ENCODE data around the gene TNS1. TPM values are rescaled to one million over a fixed set of nuclear protein-coding genes. Genes with fewer than 3 reads are reported as not detected.

TNS1 gene
- total and polyA plus RNA-seq, 2 donors (not counting 1 experiment from before 2014, with no cell fraction given) = 0.10 to 0.86 TPM

DNA sequence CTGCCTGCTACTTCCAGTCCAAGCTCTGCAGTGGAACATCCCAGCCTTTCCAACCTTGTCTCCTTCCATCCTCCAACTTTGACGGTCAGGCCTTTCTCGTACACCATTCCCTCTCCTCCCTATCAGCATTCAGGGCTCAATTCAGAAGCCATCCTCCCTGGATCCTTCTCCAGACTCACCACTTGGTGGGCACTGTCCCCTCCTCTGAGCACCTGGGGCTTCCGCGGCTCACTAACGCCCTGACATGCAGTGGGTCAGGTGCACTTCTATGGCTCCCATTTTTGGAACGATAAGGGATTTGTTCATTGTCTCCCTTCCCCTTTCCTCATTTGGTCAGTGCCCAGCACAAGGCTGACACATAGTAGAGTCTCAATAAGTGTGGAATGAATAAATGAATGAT, 56.7 kb downstream of the TNS1 start:
- no peak overlapping the region for H3K4me3 ChIP-seq (ENCODE audit: control extremely low read depth in 1 of 5, extremely low read depth in 1 of 5, insufficient read depth in 1 of 5, low read depth in 2 of 5, low read length in 4 of 5)
- no peak overlapping the region for H3K27ac ChIP-seq (ENCODE audit: low read length in 2 of 2)
- H3K79me2 ChIP-seq (ENCODE audit: control insufficient read depth, insufficient read depth, low read length) = no peaks in the 10 kb centered on the region
- Mint-ChIP-seq H3K9me3 (ENCODE audit: insufficient read depth) (no peaks in the 10 kb centered on the region), H3K27me3 (peaks cover 26% of the 10 kb centered on the region), H3K27ac (no peak overlapping the region), H3K4me3 (no peak overlapping the region), H3K4me1 (no peaks in the 10 kb centered on the region)
- no peaks in the 10 kb centered on the region for H3K4me1 ChIP-seq (ENCODE audit: control insufficient read depth in 2 of 2, insufficient read depth in 2 of 2, low read length in 2 of 2)
- no peaks in the 10 kb centered on the region for H4K20me1 ChIP-seq (ENCODE audit: control insufficient read depth, insufficient read depth, low read length, poor library complexity, severe bottlenecking)
- WGBS (ENCODE audit: insufficient coverage) = 94% methylated on average over 6 of the region's 6 CpGs
- H3K9ac ChIP-seq (ENCODE audit: low read length) = no peak overlapping the region
- ATAC-seq (ENCODE audit: low read depth) (no peak), DNase-seq (no peak)
- no peaks in the 10 kb centered on the region for H3K36me3 ChIP-seq (replicated peaks in 1 of 2; ENCODE audit: control extremely low read depth in 1 of 2, control insufficient read depth in 1 of 2, extremely low read depth in 1 of 2, insufficient read depth in 2 of 2, low read length in 1 of 2)
- TF ChIP-seq, protein P1, sequence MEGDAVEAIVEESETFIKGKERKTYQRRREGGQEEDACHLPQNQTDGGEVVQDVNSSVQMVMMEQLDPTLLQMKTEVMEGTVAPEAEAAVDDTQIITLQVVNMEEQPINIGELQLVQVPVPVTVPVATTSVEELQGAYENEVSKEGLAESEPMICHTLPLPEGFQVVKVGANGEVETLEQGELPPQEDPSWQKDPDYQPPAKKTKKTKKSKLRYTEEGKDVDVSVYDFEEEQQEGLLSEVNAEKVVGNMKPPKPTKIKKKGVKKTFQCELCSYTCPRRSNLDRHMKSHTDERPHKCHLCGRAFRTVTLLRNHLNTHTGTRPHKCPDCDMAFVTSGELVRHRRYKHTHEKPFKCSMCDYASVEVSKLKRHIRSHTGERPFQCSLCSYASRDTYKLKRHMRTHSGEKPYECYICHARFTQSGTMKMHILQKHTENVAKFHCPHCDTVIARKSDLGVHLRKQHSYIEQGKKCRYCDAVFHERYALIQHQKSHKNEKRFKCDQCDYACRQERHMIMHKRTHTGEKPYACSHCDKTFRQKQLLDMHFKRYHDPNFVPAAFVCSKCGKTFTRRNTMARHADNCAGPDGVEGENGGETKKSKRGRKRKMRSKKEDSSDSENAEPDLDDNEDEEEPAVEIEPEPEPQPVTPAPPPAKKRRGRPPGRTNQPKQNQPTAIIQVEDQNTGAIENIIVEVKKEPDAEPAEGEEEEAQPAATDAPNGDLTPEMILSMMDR (IDR thresholded peaks at IDR 0.05) = no peak
- no peak for TF ChIP-seq EZH2 (IDR thresholded peaks at IDR 0.05; ENCODE audit: borderline replicate concordance, insufficient read depth, low read depth, low read length, poor library complexity, severe bottlenecking)
- H2AFZ ChIP-seq (ENCODE audit: insufficient read depth, low read depth, low read length, poor library complexity, severe bottlenecking) = no peak overlapping the region
- CTCF ChIA-PET = no interaction called here
- POLR2A ChIA-PET = no interaction called here
- peaks cover 0 to 8% (median 0%) of the 10 kb centered on the region in 4 experiments for H3K27me3 ChIP-seq (replicated peaks in 1 of 4; ENCODE audit: control extremely low read depth in 1 of 4, control insufficient read depth in 3 of 4, insufficient read depth in 4 of 4, low read length in 3 of 4)
- no peaks in the 10 kb centered on the region for H3K9me3 ChIP-seq (ENCODE audit: control extremely low read depth in 1 of 3, control insufficient read depth in 2 of 3, insufficient read depth in 1 of 3, low read length in 2 of 3)
- intact Hi-C loops (cut with micrococcal nuclease) = no loop called here
- no peak overlapping the region for H3K4me2 ChIP-seq (replicated peaks; ENCODE audit: low read depth, low read length, poor library complexity, severe bottlenecking)

DNA sequence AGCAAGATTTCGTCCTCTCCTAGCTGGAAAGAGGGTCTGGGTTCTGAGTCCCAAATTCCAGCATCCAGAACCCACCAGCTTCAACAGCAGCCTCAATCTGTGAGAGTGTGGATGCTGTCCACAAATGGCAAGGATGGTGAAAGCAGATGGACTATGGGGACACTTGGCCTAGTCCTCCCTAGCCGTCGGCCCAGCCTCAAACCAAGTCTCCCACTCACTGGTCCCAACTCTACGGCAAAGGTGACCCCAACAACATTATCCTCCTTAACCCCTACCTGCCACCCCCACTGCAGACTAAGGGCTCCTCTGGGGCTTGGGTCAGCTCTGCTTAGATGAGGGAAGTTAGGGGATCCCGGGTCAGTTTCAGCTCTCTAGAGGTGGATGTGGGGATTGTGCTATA, 57.3 kb downstream of the TNS1 start:
- H3K27ac Mint-ChIP-seq = no peak overlapping the region
- no peaks in the 10 kb centered on the region for H3K9me3 ChIP-seq (ENCODE audit: control extremely low read depth in 1 of 3, control insufficient read depth in 2 of 3, insufficient read depth in 1 of 3, low read length in 2 of 3)
- H3K27ac ChIP-seq (ENCODE audit: low read length in 2 of 2) = no peak overlapping the region
- H4K20me1 ChIP-seq (ENCODE audit: control insufficient read depth, insufficient read depth, low read length, poor library complexity, severe bottlenecking) = no peaks in the 10 kb centered on the region
- no peak overlapping the region for H3K9ac ChIP-seq (ENCODE audit: low read length)
- no peak overlapping the region for H3K4me3 Mint-ChIP-seq
- no peak overlapping the region for H2AFZ ChIP-seq (ENCODE audit: insufficient read depth, low read depth, low read length, poor library complexity, severe bottlenecking)
- no peaks in the 10 kb centered on the region for H3K36me3 ChIP-seq (replicated peaks in 1 of 2; ENCODE audit: control extremely low read depth in 1 of 2, control insufficient read depth in 1 of 2, extremely low read depth in 1 of 2, insufficient read depth in 2 of 2, low read length in 1 of 2)
- ATAC-seq (ENCODE audit: low read depth) (no peak), DNase-seq (no peak)
- no peaks in the 10 kb centered on the region for H3K9me3 Mint-ChIP-seq (ENCODE audit: insufficient read depth)
- no peaks in the 10 kb centered on the region for H3K4me1 Mint-ChIP-seq
- H3K4me2 ChIP-seq (replicated peaks; ENCODE audit: low read depth, low read length, poor library complexity, severe bottlenecking) = no peak overlapping the region
- peaks cover 0 to 8% (median 0%) of the 10 kb centered on the region in 4 experiments for H3K27me3 ChIP-seq (replicated peaks in 1 of 4; ENCODE audit: control extremely low read depth in 1 of 4, control insufficient read depth in 3 of 4, insufficient read depth in 4 of 4, low read length in 3 of 4)
- WGBS (ENCODE audit: insufficient coverage) = no CpG with 5 or more reads among the region's 5 CpGs
- TF ChIP-seq EZH2 (IDR thresholded peaks at IDR 0.05; ENCODE audit: borderline replicate concordance, insufficient read depth, low read depth, low read length, poor library complexity, severe bottlenecking) = no peak
- TF ChIP-seq, protein P1 (IDR thresholded peaks at IDR 0.05) = no peak
- intact Hi-C loops (cut with micrococcal nuclease) = no loop called here
- H3K79me2 ChIP-seq (ENCODE audit: control insufficient read depth, insufficient read depth, low read length) = no peaks in the 10 kb centered on the region
- peaks cover 31% of the 10 kb centered on the region for H3K27me3 Mint-ChIP-seq
- H3K4me3 ChIP-seq (ENCODE audit: control extremely low read depth in 1 of 5, extremely low read depth in 1 of 5, insufficient read depth in 1 of 5, low read depth in 2 of 5, low read length in 4 of 5) = no peak overlapping the region
- ChIA-PET POLR2A (no interaction called here), CTCF (no interaction called here)
- H3K4me1 ChIP-seq (ENCODE audit: control insufficient read depth in 2 of 2, insufficient read depth in 2 of 2, low read length in 2 of 2) = no peaks in the 10 kb centered on the region

Data from B cell (primary cell).